DND-41 (cell line): ENCODE results near the gene TP53RK.

Source experiments
- ATAC-seq: fragments of 200-7000 bp; cut with Tn5 transposase; 3 replicates; pipeline ENCODE4 v1.9.1; 2021; ENCODE audit warnings: low read depth; ENCODE audit not compliant: insufficient read depth
- DNase-seq: peaks from one replicate; pipeline ENCODE4 v3.0.0-alpha.2; 2020
- H2AFZ ChIP-seq: 2 replicates; pipeline ENCODE4 v1.6.0; 2012; ENCODE audit warnings: low read depth, low read length
- H3K27ac ChIP-seq: 2 replicates; pipeline ENCODE4 v1.5.1; 2012; ENCODE audit warnings: low read length, inconsistent platforms
- H3K27me3 ChIP-seq: fragments of 200-600 bp; sonication (generic); 2 replicates; pipeline ENCODE4 v1.6.0; 2012; ENCODE audit warnings: low read length, mild to moderate bottlenecking, inconsistent platforms; ENCODE audit not compliant: insufficient read depth, poor library complexity
- H3K36me3 ChIP-seq: 2 replicates; pipeline ENCODE4 v1.5.1; 2012; ENCODE audit warnings: low read length, inconsistent platforms; ENCODE audit not compliant: insufficient read depth
- H3K4me1 ChIP-seq: 2 replicates; pipeline ENCODE4 v1.5.1; 2012; ENCODE audit warnings: mild to moderate bottlenecking, low read length; ENCODE audit not compliant: insufficient read depth
- H3K4me2 ChIP-seq: 2 replicates; pipeline ENCODE4 v1.6.0; 2012; ENCODE audit warnings: mild to moderate bottlenecking, moderate library complexity, low read length, inconsistent platforms; ENCODE audit not compliant: insufficient read depth
- H3K4me3 ChIP-seq, 2 experiments: fragments of 200-600 bp in 1 of 2; shearing (Covaris generic) in 1 of 2; 2 replicates each; pipeline ENCODE4 v1.5.1; 2012 to 2016; ENCODE audit warnings: inconsistent platforms in 2 of 2, low read length in 2 of 2, mild to moderate bottlenecking in 2 of 2, low read depth in 1 of 2, moderate library complexity in 1 of 2
- H3K79me2 ChIP-seq: 2 replicates; pipeline ENCODE4 v1.6.0; 2012; ENCODE audit warnings: low read length, inconsistent platforms; ENCODE audit not compliant: insufficient read depth
- H3K9ac ChIP-seq: 2 replicates; pipeline ENCODE4 v1.6.0; 2012; ENCODE audit warnings: low read depth, mild to moderate bottlenecking, inconsistent platforms, low read length, moderate library complexity
- H3K9me3 ChIP-seq: 2 replicates; pipeline ENCODE4 v1.5.1; 2012; ENCODE audit warnings: low read length, moderate library complexity, mild to moderate bottlenecking, inconsistent platforms; ENCODE audit not compliant: insufficient read depth, severe bottlenecking
- H4K20me1 ChIP-seq: 2 replicates; pipeline ENCODE4 v1.6.0; 2012; ENCODE audit warnings: low read length; ENCODE audit not compliant: insufficient read depth
- EZH2 ChIP-seq: IDR thresholded peaks from 3 replicates; pipeline ENCODE4 v1.6.1; 2012; ENCODE audit warnings: borderline replicate concordance, low read depth, mild to moderate bottlenecking, moderate library complexity, low read length, inconsistent platforms; ENCODE audit not compliant: severe bottlenecking
- TF ChIP-seq, protein P1 (sequence below): IDR thresholded peaks from 2 replicates; pipeline ENCODE4 v1.5.1; 2012; ENCODE audit warnings: borderline replicate concordance, low read length, moderate library complexity, mild to moderate bottlenecking; ENCODE audit not compliant: poor library complexity, severe bottlenecking; ENCODE audit errors: extremely low read depth

Gene TP53RK

GRCh38 chr20:46696791-46697279 is 7.6 kb upstream of the TP53RK start:
- H3K36me3 ChIP-seq, result no peaks in the 10 kb centered on the region
- TF ChIP-seq, protein P1, sequence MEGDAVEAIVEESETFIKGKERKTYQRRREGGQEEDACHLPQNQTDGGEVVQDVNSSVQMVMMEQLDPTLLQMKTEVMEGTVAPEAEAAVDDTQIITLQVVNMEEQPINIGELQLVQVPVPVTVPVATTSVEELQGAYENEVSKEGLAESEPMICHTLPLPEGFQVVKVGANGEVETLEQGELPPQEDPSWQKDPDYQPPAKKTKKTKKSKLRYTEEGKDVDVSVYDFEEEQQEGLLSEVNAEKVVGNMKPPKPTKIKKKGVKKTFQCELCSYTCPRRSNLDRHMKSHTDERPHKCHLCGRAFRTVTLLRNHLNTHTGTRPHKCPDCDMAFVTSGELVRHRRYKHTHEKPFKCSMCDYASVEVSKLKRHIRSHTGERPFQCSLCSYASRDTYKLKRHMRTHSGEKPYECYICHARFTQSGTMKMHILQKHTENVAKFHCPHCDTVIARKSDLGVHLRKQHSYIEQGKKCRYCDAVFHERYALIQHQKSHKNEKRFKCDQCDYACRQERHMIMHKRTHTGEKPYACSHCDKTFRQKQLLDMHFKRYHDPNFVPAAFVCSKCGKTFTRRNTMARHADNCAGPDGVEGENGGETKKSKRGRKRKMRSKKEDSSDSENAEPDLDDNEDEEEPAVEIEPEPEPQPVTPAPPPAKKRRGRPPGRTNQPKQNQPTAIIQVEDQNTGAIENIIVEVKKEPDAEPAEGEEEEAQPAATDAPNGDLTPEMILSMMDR, result no peak
- no peak for TF ChIP-seq EZH2
- H3K4me1 ChIP-seq, result no peaks in the 10 kb centered on the region; the same call in 1 of the 2 replicates
- no peak overlapping the region for H2AFZ ChIP-seq
- no peaks in the 10 kb centered on the region for H3K9me3 ChIP-seq
- no peak overlapping the region for H3K4me3 ChIP-seq
- no peaks in the 10 kb centered on the region for H3K79me2 ChIP-seq
- no peaks in the 10 kb centered on the region for H4K20me1 ChIP-seq
- DNase-seq (no peak), ATAC-seq (peak; percentile 47)
- peaks cover 3% of the 10 kb centered on the region for H3K27me3 ChIP-seq
- H3K4me2 ChIP-seq, result no peak overlapping the region
- H3K9ac ChIP-seq, result no peak overlapping the region
- H3K27ac ChIP-seq, result no peak overlapping the region

DNA sequence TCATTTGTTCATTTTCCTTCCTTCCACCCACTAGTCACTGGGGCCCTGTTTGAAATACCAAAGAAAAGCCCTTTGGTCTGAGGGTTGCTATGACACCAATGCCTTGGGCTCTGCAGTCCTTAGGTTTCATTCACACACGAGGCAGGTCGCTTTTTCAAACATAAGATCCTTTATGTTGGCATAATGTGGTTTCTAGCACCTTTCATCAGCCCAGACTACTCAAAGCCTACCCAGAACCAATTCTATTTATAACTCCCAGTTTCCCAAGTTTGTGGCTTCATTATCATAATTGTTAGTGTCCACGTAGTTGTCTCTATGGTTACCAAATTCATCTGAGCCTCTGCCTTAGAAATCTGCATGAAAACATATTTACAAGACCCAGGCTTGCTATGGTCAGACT is 6.6 kb upstream of the TP53RK start:
- Histone ChIP-seq H3K36me3 (no peaks in the 10 kb centered on the region), H3K9me3 (no peaks in the 10 kb centered on the region), H3K79me2 (no peaks in the 10 kb centered on the region), H3K9ac (no peak overlapping the region), H3K27ac (no peak overlapping the region), H3K4me2 (no peak overlapping the region), H3K27me3 (no peaks in the 10 kb centered on the region), H3K4me3 (no peak overlapping the region), H3K4me1 (no peaks in the 10 kb centered on the region; the same call in 1 of the 2 replicates), H4K20me1 (no peaks in the 10 kb centered on the region), H2AFZ (no peak overlapping the region)
- ATAC-seq, result no peak
- no peak for DNase-seq
- TF ChIP-seq EZH2, result no peak
- TF ChIP-seq, protein P1, result no peak

DNA sequence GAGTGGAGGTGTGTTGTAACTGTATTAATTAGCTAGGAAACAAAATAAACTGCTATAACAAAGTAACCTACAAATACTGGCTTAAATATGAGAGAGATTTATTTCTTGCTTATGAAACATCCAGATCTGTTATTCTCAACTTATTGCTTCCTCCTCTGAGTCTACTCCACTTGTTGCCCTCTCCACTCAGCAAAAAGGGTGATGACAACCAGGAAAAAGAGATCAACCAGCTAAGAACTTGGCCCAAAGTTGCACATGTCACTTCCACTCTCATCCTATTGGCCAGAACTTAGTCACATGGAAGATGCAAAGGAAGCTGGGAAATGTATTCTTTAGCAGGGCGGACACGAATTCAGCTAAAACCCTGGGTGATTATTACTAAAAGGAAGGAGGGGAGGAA is 5.2 kb upstream of the TP53RK start:
- Histone ChIP-seq H4K20me1 (no peaks in the 10 kb centered on the region), H3K4me3 (no peak overlapping the region), H2AFZ (peak overlapping the region; percentile 45; the same call in 1 of the 2 replicates), H3K79me2 (no peaks in the 10 kb centered on the region), H3K36me3 (no peaks in the 10 kb centered on the region), H3K4me2 (no peak overlapping the region), H3K4me1 (peaks cover 9% of the 10 kb centered on the region), H3K27me3 (no peaks in the 10 kb centered on the region), H3K27ac (no peak overlapping the region), H3K9me3 (no peaks in the 10 kb centered on the region), H3K9ac (no peak overlapping the region)
- DNase-seq, result peak; percentile 26
- 0 out of 3 replicates have a peak, but pooled peaks have one; percentile 20 for ATAC-seq
- no peak for TF ChIP-seq EZH2
- TF ChIP-seq, protein P1, result no peak
